Measurements from ENCODE around the gene KRTAP9-2.

- TF ChIP-seq CTCF (IDR thresholded peaks at IDR 0.05) (no peak), POLR2A (IDR thresholded peaks at IDR 0.05) (no peak)
Measured at GRCh38 chr17:41199421-41200078, 26.9 kb upstream of the KRTAP9-2 start.

Data from body of pancreas (tissue), 4 donors.